HG03354 (cell line): Measurements from ENCODE around the gene SLC43A3.
A peak's percentile ranks its signal among the peaks of the same experiment; 100 is the strongest.

ENCODE experiments used
- ATAC-seq: cut with Tn5 transposase; IDR thresholded peaks from one replicate; pipeline ENCODE4 v1.9.1; 2021; ENCODE audit warnings: mild to moderate bottlenecking; ENCODE audit not compliant: unreplicated experiment, poor library complexity, severe bottlenecking

SLC43A3 gene

GRCh38 chr11:57426929-57427726, at the start of gene SLC43A3:
TSS of gene SLC43A3 (minus strand) at chr11:57427121. CDS start at chr11:57426172, 949 bp downstream.
- ATAC-seq: peak; percentile 73

- peak; percentile 38 for ATAC-seq
Measured at GRCh38 chr11:57476047-57476756, 49.3 kb upstream of the SLC43A3 start.

DNA sequence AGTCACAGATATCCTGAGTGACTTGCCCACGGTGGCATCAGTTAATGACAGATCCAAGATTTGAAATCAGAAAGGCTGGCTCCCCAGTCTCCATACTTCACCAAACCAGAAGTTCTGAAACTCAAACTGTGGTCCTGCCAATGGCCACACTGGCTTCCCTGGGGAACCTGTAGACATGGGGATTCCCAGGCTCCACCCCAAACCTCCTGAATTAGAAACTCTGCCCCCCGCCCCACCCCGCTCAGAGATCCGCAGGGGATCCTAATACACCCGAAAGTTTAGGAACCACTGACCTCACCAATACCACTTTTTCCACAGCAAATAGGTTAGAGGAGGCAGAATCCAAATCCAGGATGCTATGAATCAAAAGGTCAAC, 48.7 kb upstream of the SLC43A3 start:
- ATAC-seq: no peak

DNA sequence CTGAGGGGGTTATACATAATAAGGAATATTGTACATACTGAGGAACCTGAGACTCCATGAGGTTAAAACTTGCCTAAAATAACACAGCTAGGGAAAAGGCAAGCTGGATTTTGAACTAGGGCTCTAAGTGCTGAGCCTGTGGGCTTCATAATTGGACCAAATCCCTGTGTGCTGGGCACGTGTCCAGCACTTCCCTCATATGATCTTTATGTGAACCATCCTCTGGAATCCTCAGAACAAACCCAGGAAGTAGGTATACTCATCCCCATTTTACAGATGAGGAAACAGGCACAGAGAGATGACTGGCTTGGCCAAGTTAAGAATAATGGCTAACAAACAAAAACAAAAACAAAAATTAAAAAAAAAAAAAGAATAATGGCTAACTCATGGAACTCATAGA, 48.3 kb upstream of the SLC43A3 start:
- ATAC-seq: no peak

- ATAC-seq: no peak
Measured at GRCh38 chr11:57474803-57475115, 47.8 kb upstream of the SLC43A3 start.

DNA sequence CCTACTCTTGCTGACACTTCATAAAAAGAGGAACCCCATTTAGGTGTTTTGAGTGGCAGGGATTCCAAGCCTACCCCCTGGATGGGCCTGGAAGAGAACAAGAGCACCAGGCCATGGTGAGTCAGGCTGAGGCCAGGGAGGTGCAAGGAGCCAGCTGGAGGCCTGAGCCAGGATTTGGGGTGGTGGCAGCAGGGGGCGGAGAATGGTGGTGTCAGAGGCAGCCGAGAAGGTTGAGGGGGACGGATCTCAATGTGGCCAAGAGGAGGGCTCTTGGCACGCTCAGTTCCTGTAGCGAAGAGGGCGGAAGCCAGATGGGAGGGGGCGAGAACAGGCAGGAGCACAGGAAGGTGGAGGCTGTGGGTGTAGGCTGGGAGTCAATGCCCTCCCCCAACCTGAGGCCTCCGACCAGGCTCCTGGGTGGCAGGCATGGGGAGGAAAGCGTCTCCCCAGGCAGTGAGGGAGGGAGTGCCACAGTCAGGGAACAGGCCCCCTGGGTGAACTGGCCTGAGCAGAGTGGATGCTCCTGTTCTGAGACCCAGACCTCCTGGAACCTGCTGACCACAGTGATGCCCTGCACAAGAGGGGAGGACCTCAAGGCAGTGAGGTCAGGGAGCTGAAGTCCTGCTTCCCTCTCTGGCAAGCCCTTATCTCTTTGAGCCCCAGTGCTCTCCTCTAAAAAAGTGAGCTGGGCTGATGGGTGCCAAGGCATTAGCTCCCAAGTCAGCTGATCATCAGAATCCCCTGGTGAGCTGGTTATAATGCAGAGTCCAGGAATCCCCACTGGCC, 47.3 kb upstream of the SLC43A3 start:
- ATAC-seq: peak; percentile 38

DNA sequence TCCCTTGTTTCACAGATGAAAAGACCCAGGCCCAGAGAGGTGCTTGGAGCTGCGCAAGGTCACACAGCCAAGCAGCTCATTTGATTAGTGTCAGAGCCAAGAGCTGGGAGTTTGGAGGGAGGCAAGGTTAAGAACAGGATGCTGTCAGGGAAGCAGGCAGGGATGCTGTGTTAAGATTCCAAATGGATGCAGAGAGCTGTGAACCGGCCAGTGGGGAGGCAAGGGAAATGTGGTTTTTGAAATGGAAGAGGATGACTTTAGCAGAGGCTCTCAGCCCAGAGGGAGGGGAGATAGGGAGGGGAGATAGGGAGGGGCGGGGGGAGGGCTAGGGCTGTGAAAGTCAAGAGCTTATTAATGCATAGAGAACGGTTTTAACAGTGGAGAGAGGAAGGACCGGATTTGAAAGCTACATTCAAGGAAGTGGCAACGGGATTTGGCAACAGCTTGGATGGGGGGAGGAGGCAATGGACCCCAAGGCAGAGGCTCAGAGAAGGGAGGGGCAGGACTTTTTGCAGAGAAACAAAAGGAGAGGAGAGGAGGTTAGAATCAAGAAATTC, 46.4 kb upstream of the SLC43A3 start:
- ATAC-seq: no peak

DNA sequence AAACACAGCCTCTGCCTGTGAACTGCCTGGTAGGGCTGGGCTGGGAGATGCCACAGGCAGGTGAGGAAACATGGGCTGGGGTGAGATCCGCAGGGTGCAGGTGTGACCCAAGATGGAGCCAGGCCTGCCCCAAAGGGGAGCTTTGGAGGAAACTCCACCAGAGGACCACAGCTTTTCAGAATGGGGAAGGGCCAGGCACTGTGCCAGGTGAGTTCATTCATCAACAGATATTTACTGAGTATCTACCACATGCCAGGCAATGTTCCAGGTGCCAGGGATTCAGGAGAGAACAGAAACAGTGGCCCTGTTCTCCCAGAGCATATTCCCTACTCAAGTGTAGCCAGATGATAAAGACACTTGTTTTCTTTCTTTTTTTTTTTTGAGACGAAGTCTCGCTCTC, 44.6 kb upstream of the SLC43A3 start:
- no peak for ATAC-seq

DNA sequence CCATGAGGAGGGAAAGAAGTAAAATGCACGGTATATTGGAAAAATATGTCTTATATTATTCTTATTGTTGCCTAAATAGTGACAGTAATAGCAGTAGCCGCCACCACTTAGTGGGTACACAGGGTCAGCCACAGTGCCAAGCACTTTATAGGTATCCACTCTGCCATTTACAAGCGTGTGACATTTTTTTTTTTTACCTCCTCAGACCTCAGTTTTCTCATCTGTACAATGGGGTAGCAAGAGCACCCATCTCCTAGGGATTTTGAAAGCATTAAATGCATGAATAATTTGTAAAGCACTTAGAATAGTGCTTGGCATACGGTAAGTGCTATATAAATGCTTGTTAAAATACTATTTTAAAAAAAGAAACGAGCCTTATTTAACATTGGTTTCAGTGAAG, 42.3 kb upstream of the SLC43A3 start:
- no peak for ATAC-seq

DNA sequence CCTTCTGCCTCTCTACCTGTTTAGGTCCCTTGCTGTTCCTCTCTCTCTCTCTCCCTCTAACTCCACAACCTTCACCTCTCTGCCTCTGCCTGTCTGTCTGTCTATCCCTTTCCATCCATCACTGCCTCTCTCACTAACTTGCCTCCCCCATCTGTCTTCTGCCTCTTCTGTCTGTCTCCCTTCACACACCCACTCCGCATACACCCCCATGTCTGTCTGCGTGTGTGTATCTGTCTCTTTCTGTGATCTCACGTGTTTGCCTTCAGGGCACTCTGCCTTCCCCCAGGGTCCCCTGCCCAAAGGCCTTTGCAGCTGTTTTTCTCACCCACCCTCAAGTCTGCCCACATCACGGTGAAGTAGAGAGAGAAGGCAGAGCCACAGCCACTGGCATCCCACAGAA, 41.4 kb upstream of the SLC43A3 start:
- no peak for ATAC-seq

- ATAC-seq: no peak
Measured at GRCh38 chr11:57467508-57468157, 40.7 kb upstream of the SLC43A3 start.

DNA sequence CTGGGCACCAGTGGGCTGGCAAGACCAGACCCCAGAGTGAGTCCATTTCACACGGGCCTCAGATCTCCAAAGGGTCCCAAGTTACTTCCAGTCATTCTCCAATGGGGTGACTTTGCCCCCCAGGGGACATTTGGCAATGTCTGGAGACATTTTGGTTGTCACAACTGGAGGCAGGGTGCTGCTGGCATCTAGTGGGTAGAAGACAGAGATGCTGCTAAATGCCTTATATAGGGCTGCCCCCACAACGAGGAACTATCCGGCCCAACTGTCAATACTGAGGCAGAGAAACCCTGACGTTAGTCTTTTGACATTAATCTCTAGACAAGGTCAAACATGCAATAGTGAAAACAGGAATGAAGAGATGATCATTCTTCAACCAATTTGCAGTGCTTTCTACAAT, 39.8 kb upstream of the SLC43A3 start:
- ATAC-seq: no peak

GRCh38 chr11:57464539-57465181, 37.7 kb upstream of the SLC43A3 start:
- ATAC-seq: no peak

GRCh38 chr11:57463671-57464538, 37.0 kb upstream of the SLC43A3 start:
- ATAC-seq: no peak

DNA sequence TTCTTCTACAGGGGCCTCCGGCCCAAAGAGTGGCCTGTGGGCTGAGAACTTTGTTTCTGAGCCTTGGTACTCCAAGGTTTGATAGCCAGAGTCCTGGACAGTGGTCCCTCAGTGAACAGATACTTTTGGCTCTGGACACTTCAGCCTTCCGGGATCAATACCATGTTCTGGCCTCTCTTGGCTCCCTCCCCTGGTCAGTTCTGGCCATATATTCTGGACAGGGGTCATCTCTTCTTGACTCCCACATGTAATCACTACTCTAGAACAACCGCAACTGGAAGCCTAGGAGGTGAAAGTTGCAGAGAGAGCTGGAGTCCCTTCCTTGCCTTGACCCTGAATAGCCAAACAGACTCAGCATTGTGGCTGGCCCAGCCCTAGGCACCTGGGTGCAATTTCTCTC, 35.7 kb upstream of the SLC43A3 start:
- no peak for ATAC-seq

DNA sequence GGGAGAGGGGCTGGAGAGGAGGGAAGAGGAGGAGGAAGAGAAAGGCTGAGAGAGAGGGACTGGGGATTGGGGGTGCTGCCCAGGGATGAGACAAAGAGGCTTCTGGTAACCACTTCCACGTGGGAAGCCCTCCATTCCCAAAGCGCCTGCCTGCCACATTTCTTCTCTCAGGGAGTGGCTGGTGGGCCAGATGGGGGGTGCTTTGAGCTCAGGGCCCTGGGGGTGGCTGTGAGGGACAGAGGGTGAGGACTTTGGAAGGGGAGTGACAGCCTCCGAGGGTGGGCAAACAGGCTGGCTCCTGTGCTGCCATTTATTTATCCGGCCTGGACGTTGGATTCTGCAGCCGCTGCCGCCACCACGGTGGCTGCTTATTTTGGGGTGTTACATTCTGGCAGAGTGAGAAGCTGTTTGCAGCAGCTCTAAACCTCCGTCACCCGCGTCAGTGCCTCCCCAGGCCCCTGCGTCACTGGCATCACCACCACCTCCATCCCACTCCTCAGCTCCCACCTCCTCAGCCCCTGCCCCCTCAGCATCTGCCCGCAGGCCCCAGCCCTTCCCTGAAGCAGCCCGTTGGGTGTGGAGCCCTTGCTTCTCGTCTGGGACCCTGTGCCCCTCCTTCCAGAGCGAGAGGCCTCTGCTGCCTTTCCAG, 35.0 kb upstream of the SLC43A3 start:
- ATAC-seq: no peak

DNA sequence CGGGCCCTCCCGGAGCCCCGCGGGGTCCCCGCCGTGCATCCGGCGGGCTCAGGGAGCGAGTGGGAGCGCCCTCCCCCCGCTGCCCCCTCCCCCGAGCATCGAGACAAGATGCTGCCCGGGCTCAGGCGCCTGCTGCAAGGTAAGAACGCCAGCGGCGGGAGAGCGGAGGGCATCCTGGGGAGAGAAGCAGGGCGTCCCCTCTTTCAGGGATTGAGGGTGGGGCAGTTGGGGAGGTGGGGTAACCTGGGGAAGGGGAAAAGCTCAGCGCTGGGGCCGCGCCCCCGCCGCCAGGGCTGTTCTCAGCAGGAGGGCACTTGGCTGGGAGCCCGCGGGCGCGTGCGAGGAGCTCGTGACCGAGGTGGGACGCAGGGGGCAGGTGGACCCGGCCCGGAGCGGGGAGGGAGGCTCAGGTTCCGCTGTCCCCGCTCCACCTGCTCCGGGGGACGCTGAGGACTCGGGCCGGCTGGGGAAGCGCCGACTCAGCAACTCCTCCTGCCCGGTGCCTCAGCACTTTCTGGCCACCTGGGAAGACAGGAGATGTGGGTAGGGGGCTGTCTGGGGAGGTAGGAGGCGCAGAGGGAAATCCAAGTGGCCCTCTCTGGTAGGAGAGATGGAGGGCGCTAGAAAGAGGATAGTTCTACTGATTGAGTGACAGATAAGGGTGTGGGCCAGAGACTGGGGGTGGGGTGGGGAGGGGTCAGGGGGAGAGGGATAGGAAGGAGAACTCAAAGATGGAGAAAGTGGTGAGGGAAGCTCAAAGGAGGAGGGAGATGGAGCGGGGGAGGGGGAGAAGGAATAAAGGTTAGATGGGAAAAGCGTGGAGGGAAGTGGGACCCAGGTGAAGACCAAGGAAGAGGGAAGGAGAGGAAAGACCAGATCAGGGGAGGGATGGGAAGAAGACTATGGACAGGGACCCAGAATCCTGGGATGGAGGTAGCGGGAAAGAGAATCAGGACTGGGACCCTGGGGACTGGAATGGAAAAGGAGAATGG, 34.1 kb upstream of the SLC43A3 start:
- no peak for ATAC-seq
